ENCODE data around the gene FCN3.
A peak's percentile ranks its signal among the peaks of the same experiment; 100 is the strongest.

Gene FCN3

DNA sequence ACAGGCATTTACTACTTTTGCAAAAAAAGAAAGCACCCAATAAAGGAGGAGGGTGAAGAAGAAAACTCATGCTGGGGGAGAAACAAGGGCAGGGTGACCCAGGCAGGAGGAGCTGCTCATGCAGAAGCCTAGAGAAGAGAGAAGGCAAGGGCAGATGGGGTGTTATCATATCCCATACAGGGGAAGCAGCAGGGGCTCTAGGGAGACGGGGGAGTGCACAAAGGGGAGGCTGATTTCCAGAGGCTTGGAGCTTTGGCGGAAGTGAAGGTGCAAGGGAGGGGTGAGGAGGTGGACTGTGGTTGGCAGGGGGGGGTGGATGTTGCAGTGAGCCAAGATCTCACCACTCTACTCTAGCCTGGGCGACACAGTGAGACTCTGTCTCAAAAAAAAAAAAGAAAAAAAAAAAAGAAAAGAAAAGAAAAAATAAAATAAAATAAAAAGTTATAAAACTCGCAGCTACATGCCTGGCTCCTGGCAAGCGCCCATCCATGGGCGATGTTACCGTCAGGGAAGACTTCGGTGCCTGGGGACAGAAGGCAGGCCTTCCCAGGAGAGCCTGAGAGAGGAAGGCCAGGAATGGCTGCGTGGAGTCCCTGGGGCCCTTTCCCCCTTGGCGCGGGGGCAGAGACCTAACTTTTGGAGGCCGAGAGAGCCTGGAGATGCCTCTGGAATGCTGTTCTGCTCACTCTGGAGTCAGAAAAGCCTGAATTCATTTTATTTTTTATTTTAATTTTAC is 3.3 kb upstream of the FCN3 start:
- DNase-seq (ENCODE audit: low read depth), result no peak
- TF ChIP-seq, protein P1, sequence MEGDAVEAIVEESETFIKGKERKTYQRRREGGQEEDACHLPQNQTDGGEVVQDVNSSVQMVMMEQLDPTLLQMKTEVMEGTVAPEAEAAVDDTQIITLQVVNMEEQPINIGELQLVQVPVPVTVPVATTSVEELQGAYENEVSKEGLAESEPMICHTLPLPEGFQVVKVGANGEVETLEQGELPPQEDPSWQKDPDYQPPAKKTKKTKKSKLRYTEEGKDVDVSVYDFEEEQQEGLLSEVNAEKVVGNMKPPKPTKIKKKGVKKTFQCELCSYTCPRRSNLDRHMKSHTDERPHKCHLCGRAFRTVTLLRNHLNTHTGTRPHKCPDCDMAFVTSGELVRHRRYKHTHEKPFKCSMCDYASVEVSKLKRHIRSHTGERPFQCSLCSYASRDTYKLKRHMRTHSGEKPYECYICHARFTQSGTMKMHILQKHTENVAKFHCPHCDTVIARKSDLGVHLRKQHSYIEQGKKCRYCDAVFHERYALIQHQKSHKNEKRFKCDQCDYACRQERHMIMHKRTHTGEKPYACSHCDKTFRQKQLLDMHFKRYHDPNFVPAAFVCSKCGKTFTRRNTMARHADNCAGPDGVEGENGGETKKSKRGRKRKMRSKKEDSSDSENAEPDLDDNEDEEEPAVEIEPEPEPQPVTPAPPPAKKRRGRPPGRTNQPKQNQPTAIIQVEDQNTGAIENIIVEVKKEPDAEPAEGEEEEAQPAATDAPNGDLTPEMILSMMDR (conservative IDR thresholded peaks at IDR 0.05; ENCODE audit: control insufficient read depth, insufficient read depth, low read depth, low read length), result no peak
- H3K4me3 ChIP-seq (ENCODE audit: control insufficient read depth, low read depth, low read length), result no peak overlapping the region

DNA sequence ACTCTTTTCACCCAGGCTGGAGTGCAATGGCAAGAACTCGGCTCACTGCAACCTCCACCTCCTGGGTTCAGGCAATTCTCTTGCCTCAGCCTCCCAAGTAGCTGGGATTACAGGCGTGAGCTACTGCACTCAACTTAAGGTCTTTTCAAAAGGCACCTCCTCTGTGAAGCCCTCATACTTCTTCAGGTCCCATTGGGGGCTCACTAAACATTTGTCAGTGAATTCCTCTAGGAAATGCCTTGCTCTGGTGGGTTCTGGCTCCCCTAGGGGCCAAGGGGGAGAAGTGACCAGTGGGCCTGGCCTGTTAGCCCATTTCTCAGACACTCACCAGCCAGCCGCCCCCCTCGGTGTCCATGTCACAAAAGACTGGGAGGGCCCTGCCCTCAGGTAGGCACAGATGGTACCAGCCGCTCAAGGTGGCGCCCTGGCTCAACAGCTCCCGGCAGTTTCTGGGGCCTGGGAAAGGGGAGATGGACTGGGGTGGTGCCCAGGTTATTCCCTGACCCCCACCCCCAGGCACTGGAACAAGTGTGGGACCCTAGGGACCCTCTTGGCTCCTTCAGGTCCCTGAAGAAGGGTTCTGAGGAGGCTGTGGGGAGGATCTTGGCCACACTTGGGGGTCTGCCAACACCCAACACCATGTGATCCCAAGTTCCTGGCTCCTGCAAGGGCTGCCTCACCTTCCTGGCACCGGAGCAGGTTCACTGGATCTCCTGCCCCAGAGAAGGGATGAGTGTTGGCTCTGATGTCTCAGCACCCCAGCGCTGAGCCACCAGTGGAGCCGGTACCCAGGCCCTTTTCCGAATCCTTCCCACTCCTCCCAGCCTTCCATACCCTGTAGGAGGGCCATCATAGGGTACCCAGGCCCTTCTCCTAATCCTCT is 1.6 kb downstream of the FCN3 start:
- H3K4me3 ChIP-seq (ENCODE audit: control insufficient read depth, low read depth, low read length), result no peak overlapping the region
- TF ChIP-seq, protein P1 (conservative IDR thresholded peaks at IDR 0.05; ENCODE audit: control insufficient read depth, insufficient read depth, low read depth, low read length), result peak; percentile 36
- no peak for DNase-seq (ENCODE audit: low read depth)

DNA sequence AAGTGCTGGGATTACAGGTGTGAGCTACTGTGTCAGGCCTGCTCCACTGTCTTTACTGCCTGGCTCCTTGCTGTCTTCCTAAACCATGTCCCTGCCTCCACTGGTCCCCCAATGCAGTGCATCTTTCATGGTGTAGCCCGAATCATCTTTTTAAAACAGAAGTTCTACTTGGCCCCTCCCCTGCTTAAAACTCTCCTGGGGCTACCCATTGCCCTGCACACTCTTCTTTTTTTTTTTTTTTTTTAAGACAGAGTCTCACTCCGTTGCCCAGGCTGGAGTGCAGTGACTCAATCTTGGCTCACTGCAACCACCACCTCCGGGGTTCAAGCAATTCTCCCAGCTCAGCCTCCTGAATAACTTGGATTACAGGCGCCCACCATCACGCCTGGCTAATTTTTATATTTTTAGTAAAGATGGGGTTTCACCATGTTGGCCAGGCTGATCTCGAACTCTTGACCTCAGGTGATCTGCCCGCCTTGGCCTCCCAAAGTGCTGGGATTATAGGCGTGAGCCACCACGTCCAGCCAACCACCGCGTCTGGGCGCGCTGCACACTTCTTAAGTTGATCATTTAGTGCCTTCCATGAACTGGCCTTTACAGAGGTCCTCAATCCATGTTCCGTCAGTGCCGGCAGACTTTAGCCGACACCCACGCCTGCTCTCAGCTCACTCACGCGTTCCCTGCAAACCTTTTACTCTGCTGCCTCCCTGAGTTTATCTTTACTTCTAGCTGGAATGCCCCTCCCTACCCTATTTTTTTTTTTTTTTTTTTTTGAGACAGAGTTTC is 2.4 kb downstream of the FCN3 start:
- peak; percentile 47 for DNase-seq (ENCODE audit: low read depth)
- H3K4me3 ChIP-seq (ENCODE audit: control insufficient read depth, low read depth, low read length), result no peak overlapping the region
- TF ChIP-seq, protein P1 (conservative IDR thresholded peaks at IDR 0.05; ENCODE audit: control insufficient read depth, insufficient read depth, low read depth, low read length), result no peak

DNA sequence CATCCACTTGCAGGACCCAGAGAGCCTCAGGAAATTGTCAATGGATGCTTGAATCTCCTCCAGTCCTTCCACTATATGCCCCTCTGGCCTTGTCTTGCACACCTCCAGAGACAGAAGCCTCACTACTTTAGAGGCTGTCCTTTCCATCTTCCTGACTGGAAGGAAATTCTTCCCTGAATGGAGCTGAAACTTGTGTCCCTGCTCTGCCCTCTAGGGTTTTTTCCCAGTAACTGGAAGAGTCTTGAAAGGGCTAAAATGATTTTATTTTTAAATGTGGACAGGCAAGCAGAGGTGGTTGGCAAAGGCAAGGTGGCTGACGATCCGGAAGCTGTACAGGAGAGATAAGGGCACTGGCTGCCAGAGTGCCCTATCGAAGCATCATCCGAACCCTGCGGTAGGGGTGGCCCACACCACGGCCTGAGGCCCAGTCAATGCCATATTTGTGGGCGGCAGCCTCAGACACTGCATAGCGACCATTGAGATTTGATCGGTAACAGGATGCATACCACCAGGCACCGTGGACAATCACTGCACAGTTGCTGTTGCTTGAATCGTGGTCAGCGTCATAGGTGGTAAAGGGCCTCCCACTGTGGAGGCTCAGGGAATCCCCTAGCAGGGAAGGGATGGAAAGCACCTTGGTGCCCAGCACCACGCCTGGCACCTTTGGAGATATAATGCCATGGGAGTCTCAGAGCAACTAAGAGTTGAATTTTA is 5.6 kb downstream of the FCN3 start:
- TF ChIP-seq, protein P1 (conservative IDR thresholded peaks at IDR 0.05; ENCODE audit: control insufficient read depth, insufficient read depth, low read depth, low read length), result peak; percentile 37
- no peak overlapping the region for H3K4me3 ChIP-seq (ENCODE audit: control insufficient read depth, low read depth, low read length)
- DNase-seq (ENCODE audit: low read depth), result peak; percentile 44

DNA sequence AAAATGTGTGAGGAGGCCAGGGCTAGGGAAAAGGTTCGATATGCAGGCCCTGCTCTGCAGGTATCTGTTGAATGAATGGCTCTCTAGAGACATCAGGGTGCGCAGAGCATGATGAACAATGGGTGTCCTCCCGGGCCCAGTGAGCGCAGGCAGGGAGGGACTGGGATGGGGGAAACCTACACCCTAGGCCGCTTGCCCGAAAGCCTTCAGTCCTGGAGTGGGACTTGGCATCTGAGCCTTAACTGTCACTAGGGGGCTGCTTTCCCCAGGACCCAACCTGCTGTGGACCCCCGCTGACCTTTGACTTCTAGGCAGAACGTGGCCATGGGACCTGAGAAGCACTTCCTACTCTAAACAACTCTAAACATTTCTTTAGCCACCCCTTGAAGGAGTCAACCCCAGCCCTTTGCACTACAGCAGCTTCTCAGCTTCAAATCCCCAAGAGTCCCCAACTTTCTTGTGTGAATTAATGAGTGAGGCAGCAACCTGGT is 7.4 kb downstream of the FCN3 start:
- TF ChIP-seq, protein P1 (conservative IDR thresholded peaks at IDR 0.05; ENCODE audit: control insufficient read depth, insufficient read depth, low read depth, low read length), result no peak
- H3K4me3 ChIP-seq (ENCODE audit: control insufficient read depth, low read depth, low read length), result peak overlapping the region; percentile 53
- no peak for DNase-seq (ENCODE audit: low read depth)
